SK-N-SH (cell line): ENCODE measurements around the gene FCER1G. TPM values are rescaled to one million over a fixed set of nuclear protein-coding genes. Genes with fewer than 3 reads are reported as not detected.

Experiments used
- CTCF ChIA-PET: fragments of 300-600, 350-600 bp; formaldehyde crosslinking; extraction: SDS; loops from one replicate; lab custom pipeline; 2021; lab: Yijun Ruan, JAX
- POLR2A ChIA-PET: fragments of 350-600 bp; sonication (Branson Sonifier 250); formaldehyde crosslinking; extraction: SDS; loops from one replicate; lab custom pipeline; 2020; ENCODE audit warnings: antibody characterized with exemption, inconsistent platforms; lab: Yijun Ruan, JAX
- DNase-seq: peaks from one replicate; pipeline ENCODE4 v3.0.0; 2012
- H2AFZ ChIP-seq: fragments of 200-600 bp; sonication (generic); 2 replicates; pipeline ENCODE4 v1.8.1; 2016; ENCODE audit warnings: antibody characterized with exemption, mild to moderate bottlenecking, low read depth
- H3F3A ChIP-seq: fragments of 200-600 bp; sonication (generic); replicated peaks from 2 replicates; pipeline ENCODE3; 2016; ENCODE audit warnings: antibody characterized with exemption, mild to moderate bottlenecking; ENCODE audit not compliant: insufficient read depth
- H3K27ac ChIP-seq, 2 experiments: fragments of 200-500 bp in 1 of 2; fragments of 200-600 bp in 1 of 2; sonication (Bioruptor generic) in 1 of 2; sonication (generic), shearing (Covaris generic) in 1 of 2; 2 replicates each; pipeline versions ENCODE4 v1.5.1 to v1.6.1; 2014 to 2016; ENCODE audit warnings: low read depth in 2 of 2, inconsistent platforms in 1 of 2, low read length in 1 of 2, mild to moderate bottlenecking in 1 of 2, mixed read lengths in 1 of 2
- H3K27me3 ChIP-seq: fragments of 200-600 bp; sonication (generic), shearing (Covaris generic); 2 replicates; pipeline ENCODE4 v1.6.1; 2016; ENCODE audit warnings: mixed run types; ENCODE audit not compliant: insufficient read depth
- H3K36me3 ChIP-seq, 2 experiments: fragments of 200-500 bp in 1 of 2; fragments of 200-600 bp in 1 of 2; sonication (Bioruptor generic) in 1 of 2; sonication (generic) in 1 of 2; replicated peaks in 1 of 2; 2 replicates each; pipeline versions ENCODE3 to v1.5.1; 2014 to 2016; ENCODE audit warnings: low read length in 1 of 2, mild to moderate bottlenecking in 1 of 2; ENCODE audit not compliant: insufficient read depth in 2 of 2, control insufficient read depth in 1 of 2
- H3K4me1 ChIP-seq, 2 experiments: fragments of 200-500 bp in 1 of 2; fragments of 200-600 bp in 1 of 2; sonication (Bioruptor generic) in 1 of 2; sonication (generic), shearing (Covaris generic) in 1 of 2; 2 replicates each; pipeline versions ENCODE4 v1.5.1 to v1.6.1; 2014 to 2016; ENCODE audit warnings: low read depth in 1 of 2, low read length in 1 of 2, mixed run types in 1 of 2; ENCODE audit not compliant: insufficient read depth in 2 of 2, control insufficient read depth in 1 of 2
- H3K4me2 ChIP-seq: fragments of 200-600 bp; sonication (generic), shearing (Covaris generic); 2 replicates; pipeline ENCODE4 v1.6.1; 2017; ENCODE audit warnings: mixed run types
- H3K4me3 ChIP-seq, 2 experiments: fragments of 200-500 bp in 1 of 2; fragments of 200-600 bp in 1 of 2; sonication (Bioruptor generic) in 1 of 2; sonication (generic), shearing (Covaris generic) in 1 of 2; 2 replicates each; pipeline versions ENCODE4 v1.5.1 to v1.8.1; 2014 to 2016; ENCODE audit warnings: low read depth in 2 of 2, inconsistent platforms in 1 of 2, low read length in 1 of 2, mild to moderate bottlenecking in 1 of 2, mixed read lengths in 1 of 2, moderate library complexity in 1 of 2
- H3K79me2 ChIP-seq: fragments of 200-600 bp; sonication (generic); 2 replicates; pipeline ENCODE4 v1.8.1; 2017; ENCODE audit warnings: mild to moderate bottlenecking; ENCODE audit not compliant: insufficient read depth
- H3K9ac ChIP-seq: fragments of 200-600 bp; sonication (generic); 2 replicates; pipeline ENCODE4 v1.6.1; 2017; ENCODE audit warnings: mixed run types
- H3K9me2 ChIP-seq: fragments of 200-600 bp; sonication (generic); 2 replicates; pipeline ENCODE4 v1.6.1; 2017; ENCODE audit warnings: mixed run types
- H3K9me3 ChIP-seq: fragments of 200-600 bp; sonication (generic); 2 replicates; pipeline ENCODE4 v1.6.1; 2017; ENCODE audit warnings: mixed run types, mild to moderate bottlenecking, moderate library complexity
- H4K20me1 ChIP-seq: fragments of 200-600 bp; sonication (generic); 2 replicates; pipeline ENCODE4 v1.6.1; 2017; ENCODE audit warnings: mild to moderate bottlenecking, mixed run types; ENCODE audit not compliant: insufficient read depth
- FOSL2 ChIP-seq: IDR thresholded peaks from 2 replicates; pipeline ENCODE4 v1.4.0; 2012; ENCODE audit warnings: low read depth, mild to moderate bottlenecking, moderate library complexity, borderline replicate concordance
- JUND ChIP-seq: IDR thresholded peaks from 2 replicates; pipeline ENCODE4 v1.4.0; 2012
- MEF2A ChIP-seq: IDR thresholded peaks from 2 replicates; pipeline ENCODE4 v1.4.0; 2012; ENCODE audit warnings: low read depth, borderline replicate concordance
- MXI1 ChIP-seq: IDR thresholded peaks from 2 replicates; pipeline ENCODE4 v1.6.1; 2012; ENCODE audit warnings: mild to moderate bottlenecking, low read depth, low read length, improper control_type of control experiment
- NRF1 ChIP-seq: IDR thresholded peaks from 2 replicates; pipeline ENCODE4 v1.6.1; 2012; ENCODE audit warnings: low read depth, mild to moderate bottlenecking, low read length
- RFX5 ChIP-seq: IDR thresholded peaks from 2 replicates; pipeline ENCODE4 v1.6.1; 2012; ENCODE audit warnings: mild to moderate bottlenecking, improper control_type of control experiment, low read length
- SMC3 ChIP-seq: IDR thresholded peaks from 2 replicates; pipeline ENCODE4 v1.6.1; 2012; ENCODE audit warnings: low read depth, low read length, improper control_type of control experiment
- WGBS: methylation state at CpG from one replicate; pipeline ENCODE4 v1.1.6; 2017; ENCODE audit warnings: low lambda C conversion rate; 5-methylcytosine and 5-hydroxymethylcytosine counted together
- polyA plus RNA-seq, 3 experiments: library from polyadenylated mRNA; depleted of rRNA; stranded (reverse); fragments of >200 nt; gene quantifications; 2 replicates each; pipeline ENCODE4 v1.2.3, GENCODE V29; 2012
- TF ChIP-seq, protein P1 (sequence below): IDR thresholded peaks from 2 replicates; pipeline ENCODE4 v1.4.0; 2012; ENCODE audit warnings: low read depth, borderline replicate concordance
- TF ChIP-seq, protein P2 (sequence below): fragments of 150-350 bp; IDR thresholded peaks from 2 replicates; pipeline ENCODE4 v1.6.1; 2017; ENCODE audit warnings: antibody characterized with exemption, low read length, low read depth, borderline replicate concordance
- TF ChIP-seq, protein P3 (sequence below): IDR thresholded peaks from 2 replicates; pipeline ENCODE4 v1.6.1; 2012; ENCODE audit warnings: mild to moderate bottlenecking, low read depth, low read length, moderate library complexity
- TF ChIP-seq, protein P4 (sequence below): IDR thresholded peaks from 2 replicates; pipeline ENCODE4 v1.4.0; 2012; ENCODE audit warnings: low read depth

The FCER1G gene
- polyA plus RNA-seq, 1 of the 3 experiments (the other 2 are of a cell fraction), result 0.61 TPM

DNA sequence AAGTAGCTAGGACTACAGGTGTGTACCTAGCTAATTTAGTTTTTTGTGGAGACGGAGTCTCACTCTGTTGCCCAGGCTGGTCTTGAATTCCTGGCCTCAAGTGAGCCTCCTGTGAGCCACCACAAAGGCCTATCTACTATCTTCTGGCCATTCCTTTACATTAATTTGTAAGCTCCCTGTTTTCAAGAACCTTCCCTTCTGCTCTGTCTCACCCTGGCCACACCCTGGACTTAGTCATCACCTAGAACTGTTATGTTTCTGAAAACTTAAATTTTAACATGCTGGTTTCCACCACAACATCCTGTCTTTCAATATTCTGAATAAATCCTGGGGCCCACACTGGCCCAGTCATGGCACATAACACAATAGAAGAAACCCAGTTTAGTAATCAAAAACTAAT, 32.9 kb upstream of the FCER1G start:
- H3K79me2 ChIP-seq, result no peaks in the 10 kb centered on the region
- H3K36me3 ChIP-seq, result no peaks in the 10 kb centered on the region
- H3K9me2 ChIP-seq, result no peaks in the 10 kb centered on the region
- no peak overlapping the region for H3K4me3 ChIP-seq
- no peak overlapping the region for H3K4me2 ChIP-seq
- no peak overlapping the region for H3K27ac ChIP-seq
- POLR2A ChIA-PET, result no interaction called here
- TF ChIP-seq, protein P1, sequence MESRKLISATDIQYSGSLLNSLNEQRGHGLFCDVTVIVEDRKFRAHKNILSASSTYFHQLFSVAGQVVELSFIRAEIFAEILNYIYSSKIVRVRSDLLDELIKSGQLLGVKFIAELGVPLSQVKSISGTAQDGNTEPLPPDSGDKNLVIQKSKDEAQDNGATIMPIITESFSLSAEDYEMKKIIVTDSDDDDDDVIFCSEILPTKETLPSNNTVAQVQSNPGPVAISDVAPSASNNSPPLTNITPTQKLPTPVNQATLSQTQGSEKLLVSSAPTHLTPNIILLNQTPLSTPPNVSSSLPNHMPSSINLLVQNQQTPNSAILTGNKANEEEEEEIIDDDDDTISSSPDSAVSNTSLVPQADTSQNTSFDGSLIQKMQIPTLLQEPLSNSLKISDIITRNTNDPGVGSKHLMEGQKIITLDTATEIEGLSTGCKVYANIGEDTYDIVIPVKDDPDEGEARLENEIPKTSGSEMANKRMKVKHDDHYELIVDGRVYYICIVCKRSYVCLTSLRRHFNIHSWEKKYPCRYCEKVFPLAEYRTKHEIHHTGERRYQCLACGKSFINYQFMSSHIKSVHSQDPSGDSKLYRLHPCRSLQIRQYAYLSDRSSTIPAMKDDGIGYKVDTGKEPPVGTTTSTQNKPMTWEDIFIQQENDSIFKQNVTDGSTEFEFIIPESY, result no peak
- TF ChIP-seq, protein P2, sequence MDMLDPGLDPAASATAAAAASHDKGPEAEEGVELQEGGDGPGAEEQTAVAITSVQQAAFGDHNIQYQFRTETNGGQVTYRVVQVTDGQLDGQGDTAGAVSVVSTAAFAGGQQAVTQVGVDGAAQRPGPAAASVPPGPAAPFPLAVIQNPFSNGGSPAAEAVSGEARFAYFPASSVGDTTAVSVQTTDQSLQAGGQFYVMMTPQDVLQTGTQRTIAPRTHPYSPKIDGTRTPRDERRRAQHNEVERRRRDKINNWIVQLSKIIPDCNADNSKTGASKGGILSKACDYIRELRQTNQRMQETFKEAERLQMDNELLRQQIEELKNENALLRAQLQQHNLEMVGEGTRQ, result no peak
- TF ChIP-seq SMC3 (no peak), MEF2A (no peak), FOSL2 (no peak), JUND (no peak), NRF1 (no peak)
- TF ChIP-seq, protein P3, sequence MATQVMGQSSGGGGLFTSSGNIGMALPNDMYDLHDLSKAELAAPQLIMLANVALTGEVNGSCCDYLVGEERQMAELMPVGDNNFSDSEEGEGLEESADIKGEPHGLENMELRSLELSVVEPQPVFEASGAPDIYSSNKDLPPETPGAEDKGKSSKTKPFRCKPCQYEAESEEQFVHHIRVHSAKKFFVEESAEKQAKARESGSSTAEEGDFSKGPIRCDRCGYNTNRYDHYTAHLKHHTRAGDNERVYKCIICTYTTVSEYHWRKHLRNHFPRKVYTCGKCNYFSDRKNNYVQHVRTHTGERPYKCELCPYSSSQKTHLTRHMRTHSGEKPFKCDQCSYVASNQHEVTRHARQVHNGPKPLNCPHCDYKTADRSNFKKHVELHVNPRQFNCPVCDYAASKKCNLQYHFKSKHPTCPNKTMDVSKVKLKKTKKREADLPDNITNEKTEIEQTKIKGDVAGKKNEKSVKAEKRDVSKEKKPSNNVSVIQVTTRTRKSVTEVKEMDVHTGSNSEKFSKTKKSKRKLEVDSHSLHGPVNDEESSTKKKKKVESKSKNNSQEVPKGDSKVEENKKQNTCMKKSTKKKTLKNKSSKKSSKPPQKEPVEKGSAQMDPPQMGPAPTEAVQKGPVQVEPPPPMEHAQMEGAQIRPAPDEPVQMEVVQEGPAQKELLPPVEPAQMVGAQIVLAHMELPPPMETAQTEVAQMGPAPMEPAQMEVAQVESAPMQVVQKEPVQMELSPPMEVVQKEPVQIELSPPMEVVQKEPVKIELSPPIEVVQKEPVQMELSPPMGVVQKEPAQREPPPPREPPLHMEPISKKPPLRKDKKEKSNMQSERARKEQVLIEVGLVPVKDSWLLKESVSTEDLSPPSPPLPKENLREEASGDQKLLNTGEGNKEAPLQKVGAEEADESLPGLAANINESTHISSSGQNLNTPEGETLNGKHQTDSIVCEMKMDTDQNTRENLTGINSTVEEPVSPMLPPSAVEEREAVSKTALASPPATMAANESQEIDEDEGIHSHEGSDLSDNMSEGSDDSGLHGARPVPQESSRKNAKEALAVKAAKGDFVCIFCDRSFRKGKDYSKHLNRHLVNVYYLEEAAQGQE, result no peak
- no peak overlapping the region for H3K9ac ChIP-seq
- H3K4me1 ChIP-seq, result peaks cover 0 to 15% of the 10 kb centered on the region in 2 experiments; a peak in 3 of 4 replicates
- H3F3A ChIP-seq, result peaks cover 10% of the 10 kb centered on the region
- 100% methylated on average over 1 of the region's 1 CpG for WGBS
- H3K27me3 ChIP-seq, result no peaks in the 10 kb centered on the region
- no peaks in the 10 kb centered on the region for H4K20me1 ChIP-seq
- CTCF ChIA-PET, result interaction anchor here (0.7 to 5.6 kb wide), 3 partner anchors 10 to 28 kb away, joined by 3 to 32 read pairs (median 8); partner anchors contain the start of gene PPOX
- H2AFZ ChIP-seq, result no peak overlapping the region; the same call in 1 of the 2 replicates
- DNase-seq, result no peak
- H3K9me3 ChIP-seq, result no peaks in the 10 kb centered on the region

DNA sequence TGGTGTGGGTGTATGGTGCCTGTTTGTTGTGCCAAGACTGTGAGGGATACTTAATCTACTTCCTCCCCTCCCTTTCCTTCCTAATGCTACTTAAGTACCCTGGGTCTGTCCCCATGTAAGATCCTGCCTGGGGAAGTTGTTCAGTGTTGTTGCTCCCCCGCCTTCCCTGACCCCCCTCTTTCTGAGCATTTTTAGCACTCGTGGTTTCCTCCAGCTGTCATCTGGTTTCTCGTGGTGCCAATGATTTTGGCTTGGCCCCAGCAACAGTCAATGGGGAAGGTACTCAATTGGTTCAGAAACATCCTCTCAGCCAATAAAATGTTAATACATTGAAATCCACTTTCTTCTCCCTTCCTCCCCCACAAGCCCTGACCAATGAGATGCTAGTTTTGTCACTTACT, 29.8 kb upstream of the FCER1G start:
- H3K36me3 ChIP-seq, result no peaks in the 10 kb centered on the region
- no peaks in the 10 kb centered on the region for H3K9me3 ChIP-seq
- H3K9me2 ChIP-seq, result no peaks in the 10 kb centered on the region
- no peaks in the 10 kb centered on the region for H3K27me3 ChIP-seq
- no peak overlapping the region for H3K4me2 ChIP-seq
- 20% methylated on average over 3 of the region's 3 CpGs for WGBS
- TF ChIP-seq, protein P4, sequence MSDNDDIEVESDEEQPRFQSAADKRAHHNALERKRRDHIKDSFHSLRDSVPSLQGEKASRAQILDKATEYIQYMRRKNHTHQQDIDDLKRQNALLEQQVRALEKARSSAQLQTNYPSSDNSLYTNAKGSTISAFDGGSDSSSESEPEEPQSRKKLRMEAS, result no peak
- TF ChIP-seq RFX5, result peak; percentile 96
- peak; percentile 84 for TF ChIP-seq MXI1
- H2AFZ ChIP-seq, result peak overlapping the region; percentile 43
- no peaks in the 10 kb centered on the region for H3K79me2 ChIP-seq
- H3K27ac ChIP-seq, result peak overlapping the region in 1 of 2 experiments; percentile 77; a peak in 2 of 4 replicates
- peaks cover 10% of the 10 kb centered on the region for H3F3A ChIP-seq
- peak; percentile 45 for DNase-seq
- peaks cover 0 to 10% of the 10 kb centered on the region in 2 experiments; a peak in 3 of 4 replicates for H3K4me1 ChIP-seq
- ChIA-PET POLR2A (no interaction called here), CTCF (no interaction called here)
- H3K4me3 ChIP-seq, result no peak overlapping the region
- H3K9ac ChIP-seq, result no peak overlapping the region
- no peaks in the 10 kb centered on the region for H4K20me1 ChIP-seq
